HUES48 (cell line): ENCODE results near the gene PRKG1.

Experiments used
- H3K27ac ChIP-seq: one replicate; pipeline ENCODE4 v1.7.0; 2013; ENCODE audit warnings: low read depth, low read length, inconsistent platforms
- H3K27me3 ChIP-seq: 2 replicates; pipeline ENCODE4 v1.6.1; 2013; ENCODE audit warnings: mild to moderate bottlenecking, low read length; ENCODE audit not compliant: control insufficient read depth, insufficient read depth
- H3K36me3 ChIP-seq: 2 replicates; pipeline ENCODE4 v1.6.1; 2013; ENCODE audit warnings: low read length; ENCODE audit not compliant: control insufficient read depth, insufficient read depth
- H3K4me1 ChIP-seq: 2 replicates; pipeline ENCODE4 v1.6.1; 2013; ENCODE audit warnings: mild to moderate bottlenecking, low read length; ENCODE audit not compliant: control insufficient read depth, insufficient read depth
- H3K4me3 ChIP-seq: 2 replicates; pipeline ENCODE4 v1.5.1; 2013; ENCODE audit warnings: mild to moderate bottlenecking, low read depth, low read length
- H3K9ac ChIP-seq: 2 replicates; pipeline ENCODE4 v1.6.1; 2013; ENCODE audit warnings: mild to moderate bottlenecking, low read depth, low read length, moderate library complexity
- H3K9me3 ChIP-seq: 2 replicates; pipeline ENCODE4 v1.6.1; 2013; ENCODE audit warnings: low read length; ENCODE audit not compliant: control insufficient read depth, insufficient read depth

Gene PRKG1

DNA sequence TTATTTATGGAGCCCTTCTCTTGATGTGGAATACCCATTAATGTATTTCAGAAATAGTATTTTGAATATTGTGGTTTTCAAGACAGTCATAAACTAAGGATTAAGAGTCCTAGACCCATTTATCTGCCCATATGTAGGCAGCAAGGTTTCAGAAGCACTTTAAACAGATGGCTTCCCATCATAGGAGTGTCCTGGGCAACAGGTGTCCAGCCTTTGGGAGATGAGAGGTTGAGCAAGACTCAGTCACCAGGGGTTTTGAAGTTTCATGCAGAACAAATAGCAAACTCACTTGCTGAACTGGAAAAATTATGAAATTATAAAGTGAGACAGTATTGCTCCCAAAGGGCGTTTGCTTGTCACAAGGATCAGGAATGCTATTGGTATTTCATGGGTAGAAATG lies 818.0 kb downstream of the PRKG1 start:
- Histone ChIP-seq H3K27ac (no peak overlapping the region), H3K4me1 (peaks cover 3% of the 10 kb centered on the region; the same call in 1 of the 2 replicates), H3K36me3 (no peaks in the 10 kb centered on the region), H3K27me3 (no peaks in the 10 kb centered on the region), H3K4me3 (no peak overlapping the region), H3K9ac (no peak overlapping the region), H3K9me3 (no peaks in the 10 kb centered on the region)

DNA sequence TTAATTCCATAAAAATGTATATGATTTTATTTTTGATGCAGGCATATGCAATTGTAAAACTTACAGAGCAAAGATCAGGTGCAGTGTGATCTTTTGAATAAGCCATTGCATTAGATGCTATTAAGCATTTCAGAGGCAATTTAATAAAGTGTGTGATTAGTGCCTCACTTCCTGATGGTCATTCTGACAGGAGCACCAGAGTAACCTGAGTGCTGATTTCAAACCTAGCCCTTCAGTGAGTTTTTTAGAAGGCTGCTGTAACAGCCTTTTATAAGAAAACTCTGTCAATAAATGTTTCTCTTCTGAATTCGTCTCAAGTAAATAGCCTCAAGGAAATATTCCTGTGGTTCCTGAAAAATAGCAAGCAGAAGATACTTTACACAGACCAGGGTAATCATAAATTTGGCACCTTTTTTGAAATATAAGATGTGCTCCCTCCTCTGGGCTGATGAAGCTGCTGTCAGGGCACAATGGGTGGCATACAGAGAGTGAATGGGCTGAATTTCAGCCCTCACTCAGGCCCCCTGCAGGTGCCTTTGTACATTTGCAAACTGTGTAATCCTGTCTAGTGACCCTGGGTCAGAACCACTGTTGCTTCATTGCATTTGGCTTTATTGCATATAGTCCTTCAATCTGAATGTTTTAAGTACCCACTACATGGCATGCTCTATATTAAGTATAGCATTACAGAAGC lies 818.8 kb downstream of the PRKG1 start:
- H3K9me3 ChIP-seq, result no peaks in the 10 kb centered on the region
- H3K27me3 ChIP-seq, result no peaks in the 10 kb centered on the region
- no peak overlapping the region for H3K9ac ChIP-seq
- H3K4me1 ChIP-seq, result peaks cover 3% of the 10 kb centered on the region; the same call in 1 of the 2 replicates
- H3K36me3 ChIP-seq, result no peaks in the 10 kb centered on the region
- no peak overlapping the region for H3K4me3 ChIP-seq
- H3K27ac ChIP-seq, result no peak overlapping the region

DNA sequence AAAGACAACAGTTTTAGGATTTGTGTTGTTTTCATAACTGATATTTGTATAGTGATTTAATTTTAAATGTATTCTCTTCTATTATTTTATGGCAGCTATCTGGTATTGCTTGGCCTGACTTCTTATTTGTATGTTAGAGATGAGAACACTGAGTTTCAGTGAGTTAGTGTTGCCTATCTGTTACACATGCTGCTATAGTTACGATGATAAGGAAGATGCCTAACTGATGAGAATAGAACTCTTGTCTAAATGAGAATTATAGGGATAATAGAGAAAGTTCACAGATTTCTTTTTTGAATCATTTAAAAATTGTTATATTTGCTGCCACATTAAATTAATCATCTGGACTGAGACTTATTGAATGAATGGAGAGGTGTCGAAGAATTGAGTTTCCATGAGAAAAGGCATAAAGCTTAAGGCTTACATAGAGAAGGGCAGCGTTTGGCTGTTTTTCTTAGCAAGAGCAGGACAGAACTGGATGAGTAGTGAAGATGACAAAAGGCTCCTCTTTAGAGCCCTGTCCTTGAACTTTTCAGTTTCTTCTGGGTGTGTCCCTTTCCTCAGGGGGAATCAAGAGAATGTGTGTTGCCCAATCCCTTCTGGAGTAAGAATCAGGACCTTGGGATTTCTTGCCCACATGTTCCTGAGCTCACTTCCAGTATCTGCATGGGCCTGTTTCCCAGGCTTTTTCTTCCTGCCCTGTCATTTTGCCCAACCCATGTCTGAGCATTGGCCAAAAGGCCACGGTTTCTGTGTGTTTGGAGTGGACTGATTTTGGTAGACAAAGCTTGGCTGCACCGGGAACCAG lies 820.7 kb downstream of the PRKG1 start:
- Histone ChIP-seq H3K4me1 (peaks cover 3% of the 10 kb centered on the region; the same call in 1 of the 2 replicates), H3K27ac (no peak overlapping the region), H3K27me3 (no peaks in the 10 kb centered on the region), H3K36me3 (no peaks in the 10 kb centered on the region), H3K4me3 (no peak overlapping the region), H3K9ac (no peak overlapping the region), H3K9me3 (no peaks in the 10 kb centered on the region)

DNA sequence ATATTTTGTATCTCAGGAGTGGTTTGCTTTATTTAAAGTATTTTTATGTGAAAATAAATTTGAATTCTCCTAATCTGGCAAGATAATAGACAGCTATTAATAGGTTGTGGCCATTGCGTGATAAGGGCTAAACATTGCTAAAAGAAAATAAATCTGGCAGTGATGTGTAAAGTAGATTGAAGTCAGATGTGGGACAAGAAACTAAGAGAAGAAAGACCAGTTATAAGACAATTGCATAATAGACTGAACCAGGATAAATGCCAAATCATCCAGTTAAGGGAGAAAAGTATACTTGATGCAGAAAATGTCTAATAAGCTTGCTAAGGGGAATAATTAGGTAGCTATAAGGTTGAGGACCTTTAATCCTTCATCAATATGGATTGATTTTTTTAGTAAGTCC lies 822.6 kb downstream of the PRKG1 start:
- Histone ChIP-seq H3K27ac (no peak overlapping the region), H3K27me3 (no peaks in the 10 kb centered on the region), H3K9ac (no peak overlapping the region)

DNA sequence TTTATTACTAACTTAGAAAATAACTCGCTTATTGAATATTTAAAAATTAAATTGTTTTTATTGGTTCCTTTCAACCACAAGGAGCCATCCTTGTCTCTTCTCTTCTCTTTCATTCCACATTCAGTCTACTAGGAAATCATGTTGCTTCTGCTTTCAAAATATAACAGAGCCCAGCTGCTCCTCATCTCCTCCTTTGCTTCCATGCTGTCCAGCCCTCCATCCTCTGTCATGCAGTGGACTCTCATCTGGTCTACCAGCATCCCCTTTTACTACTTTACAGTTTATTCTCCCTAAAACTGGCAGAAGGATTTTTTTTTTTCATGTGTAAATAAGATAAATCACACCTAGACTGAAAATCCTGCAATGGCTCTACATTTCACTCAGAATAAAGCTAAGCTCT lies 823.3 kb downstream of the PRKG1 start:
- Histone ChIP-seq H3K9me3 (no peaks in the 10 kb centered on the region), H3K27ac (no peak overlapping the region), H3K9ac (no peak overlapping the region), H3K27me3 (no peaks in the 10 kb centered on the region), H3K4me3 (no peak overlapping the region), H3K36me3 (no peaks in the 10 kb centered on the region), H3K4me1 (peaks cover 7% of the 10 kb centered on the region; the same call in 1 of the 2 replicates)

More for the DNA sequence above, 822.6 kb downstream of the PRKG1 start:
- H3K4me3 ChIP-seq, result no peak overlapping the region
- H3K4me1 ChIP-seq, result peaks cover 7% of the 10 kb centered on the region; the same call in 1 of the 2 replicates
- H3K9me3 ChIP-seq, result no peaks in the 10 kb centered on the region
- H3K36me3 ChIP-seq, result no peaks in the 10 kb centered on the region

GRCh38 chr10:51900180-51900579 lies 825.9 kb downstream of the PRKG1 start:
- Histone ChIP-seq H3K9me3 (no peaks in the 10 kb centered on the region), H3K36me3 (no peaks in the 10 kb centered on the region), H3K4me1 (peaks cover 4% of the 10 kb centered on the region; the same call in 1 of the 2 replicates), H3K27ac (no peak overlapping the region), H3K4me3 (no peak overlapping the region), H3K9ac (no peak overlapping the region), H3K27me3 (no peaks in the 10 kb centered on the region)

DNA sequence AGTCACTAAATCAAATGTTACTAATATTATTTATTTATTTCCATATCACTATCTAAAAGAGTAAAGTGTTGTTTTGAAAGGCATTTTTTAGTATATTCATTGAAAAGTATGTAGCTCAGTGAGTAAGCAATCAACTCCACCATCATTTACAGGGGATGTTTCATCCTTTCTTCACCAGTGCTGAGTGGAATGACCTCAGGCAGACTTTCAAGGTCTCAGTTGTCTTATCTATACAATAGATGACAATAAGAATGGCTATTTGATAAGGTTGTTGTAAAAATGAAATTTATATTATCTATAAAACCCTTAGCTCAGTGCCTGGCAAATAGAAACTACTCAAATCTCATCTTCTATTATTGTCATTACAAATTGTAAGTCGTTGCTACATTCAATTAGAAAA lies 829.4 kb downstream of the PRKG1 start:
- Histone ChIP-seq H3K4me1 (peaks cover 23% of the 10 kb centered on the region), H3K27me3 (peaks cover 9% of the 10 kb centered on the region), H3K4me3 (no peak overlapping the region), H3K27ac (no peak overlapping the region), H3K9ac (no peak overlapping the region), H3K36me3 (no peaks in the 10 kb centered on the region), H3K9me3 (no peaks in the 10 kb centered on the region)

- Histone ChIP-seq H3K27me3 (peaks cover 21% of the 10 kb centered on the region), H3K9me3 (no peaks in the 10 kb centered on the region), H3K27ac (no peak overlapping the region), H3K4me1 (peaks cover 35% of the 10 kb centered on the region), H3K9ac (no peak overlapping the region), H3K4me3 (no peak overlapping the region), H3K36me3 (no peaks in the 10 kb centered on the region)
Measured at GRCh38 chr10:51905032-51905431, 830.7 kb downstream of the PRKG1 start.

DNA sequence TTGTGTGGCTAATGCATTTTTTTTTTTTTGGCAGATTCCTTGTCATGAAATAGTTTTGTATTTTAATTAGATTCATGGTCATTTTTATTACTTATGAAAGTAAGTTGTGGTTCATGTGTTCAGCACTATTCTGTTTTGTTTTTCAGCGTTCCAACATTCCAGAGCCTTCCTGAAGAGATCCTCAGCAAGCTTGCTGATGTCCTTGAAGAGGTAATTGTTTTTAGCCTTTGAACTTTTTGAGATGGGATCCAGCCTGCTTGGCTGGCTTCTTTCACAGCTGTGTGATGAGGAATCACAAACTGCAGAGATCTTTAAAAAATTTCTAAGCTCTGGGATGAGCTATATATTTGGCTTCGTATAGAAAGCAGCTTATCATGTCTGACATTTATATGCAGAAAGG lies 833.1 kb downstream of the PRKG1 start:
- H3K9me3 ChIP-seq, result no peaks in the 10 kb centered on the region
- no peak overlapping the region for H3K4me3 ChIP-seq
- no peak overlapping the region for H3K27ac ChIP-seq
- H3K9ac ChIP-seq, result no peak overlapping the region
- H3K36me3 ChIP-seq, result no peaks in the 10 kb centered on the region
- peaks cover 50% of the 10 kb centered on the region for H3K4me1 ChIP-seq
- H3K27me3 ChIP-seq, result peaks cover 40% of the 10 kb centered on the region

- Histone ChIP-seq H3K9ac (peak overlapping the region; percentile 45; the same call in 1 of the 2 replicates), H3K27ac (peak overlapping the region; percentile 89)
Measured at GRCh38 chr10:51910189-51910588, 835.9 kb downstream of the PRKG1 start.

DNA sequence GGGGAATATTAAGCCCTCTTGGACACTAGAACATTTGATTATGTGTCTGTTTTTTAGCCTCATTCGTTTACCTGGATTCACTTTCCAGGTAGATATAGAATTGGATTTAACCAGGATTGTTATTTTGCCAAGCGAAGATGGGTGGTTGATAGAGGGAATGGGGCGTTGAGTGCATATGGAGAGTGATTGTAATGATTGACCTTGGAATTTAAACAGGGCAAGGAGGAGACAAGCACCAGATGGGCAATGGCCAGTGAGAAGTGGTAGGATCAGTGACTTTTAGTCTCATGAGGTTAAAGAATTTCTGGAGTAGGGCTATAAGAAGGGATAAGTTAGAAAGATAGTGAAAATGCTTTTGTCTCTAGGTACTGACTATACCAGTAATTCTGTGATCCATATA lies 836.3 kb downstream of the PRKG1 start:
- Histone ChIP-seq H3K27me3 (peaks cover 53% of the 10 kb centered on the region), H3K4me3 (peak overlapping the region; percentile 42), H3K27ac (peak overlapping the region; percentile 89), H3K9ac (peak overlapping the region; percentile 45; the same call in 1 of the 2 replicates), H3K9me3 (no peaks in the 10 kb centered on the region), H3K36me3 (no peaks in the 10 kb centered on the region), H3K4me1 (peaks cover 71% of the 10 kb centered on the region)

More at GRCh38 chr10:51910189-51910588, 835.9 kb downstream of the PRKG1 start:
- Histone ChIP-seq H3K9me3 (no peaks in the 10 kb centered on the region), H3K4me3 (peak overlapping the region; percentile 42), H3K36me3 (no peaks in the 10 kb centered on the region), H3K4me1 (peaks cover 67% of the 10 kb centered on the region), H3K27me3 (peaks cover 53% of the 10 kb centered on the region)
